ENCODE results near the gene ECPAS.
"Not testable (repeated sequence)": the region's sequence is repeated elsewhere in the genome, so short reads cannot be mapped to it uniquely, and the experiment has no call there.

The ECPAS gene

GRCh38 chr9:111467778-111468367 is 16.3 kb downstream of the ECPAS start:
- DNase-seq (ENCODE audit: low read depth) = no peak

GRCh38 chr9:111463048-111463447 is 21.1 kb downstream of the ECPAS start:
- no peak for DNase-seq (ENCODE audit: low read depth)

GRCh38 chr9:111458139-111459009 is 25.8 kb downstream of the ECPAS start:
- no peak for DNase-seq (ENCODE audit: low read depth)

- no peak for DNase-seq (ENCODE audit: low read depth)
These were observed 27.7 kb downstream of the ECPAS start for GRCh38 chr9:111456529-111456928.

- no peak for DNase-seq (ENCODE audit: low read depth)
These were observed 28.5 kb downstream of the ECPAS start for GRCh38 chr9:111455638-111456037.

GRCh38 chr9:111454751-111455150 is 29.4 kb downstream of the ECPAS start:
- no peak for DNase-seq (ENCODE audit: low read depth)

GRCh38 chr9:111451570-111451969 is 32.6 kb downstream of the ECPAS start:
- no peak for DNase-seq (ENCODE audit: low read depth)

- no peak for DNase-seq (ENCODE audit: low read depth)
These were observed 34.1 kb downstream of the ECPAS start for GRCh38 chr9:111450124-111450523.

GRCh38 chr9:111449705-111450104 is 34.5 kb downstream of the ECPAS start:
- DNase-seq (ENCODE audit: low read depth) = no peak

GRCh38 chr9:111445799-111446198 is 38.4 kb downstream of the ECPAS start:
- DNase-seq (ENCODE audit: low read depth) = not testable (repeated sequence)

GRCh38 chr9:111443454-111443853 is 40.7 kb downstream of the ECPAS start:
- DNase-seq (ENCODE audit: low read depth) = no peak

- no peak for DNase-seq (ENCODE audit: low read depth)
These were observed 41.7 kb downstream of the ECPAS start for GRCh38 chr9:111442360-111443027.

- DNase-seq (ENCODE audit: low read depth) = no peak
These were observed 44.0 kb downstream of the ECPAS start for GRCh38 chr9:111440226-111440625.

GRCh38 chr9:111438541-111439235 is 45.5 kb downstream of the ECPAS start:
- DNase-seq (ENCODE audit: low read depth) = no peak

- DNase-seq (ENCODE audit: low read depth) = no peak
These were observed 47.6 kb downstream of the ECPAS start for GRCh38 chr9:111436571-111436970.

GRCh38 chr9:111433082-111433481 is 51.1 kb downstream of the ECPAS start:
- no peak for DNase-seq (ENCODE audit: low read depth)

- DNase-seq (ENCODE audit: low read depth) = no peak
These were observed 52.5 kb downstream of the ECPAS start for GRCh38 chr9:111431684-111432083.

GRCh38 chr9:111429175-111429574 is 55.0 kb downstream of the ECPAS start:
- no peak for DNase-seq (ENCODE audit: low read depth)

- no peak for DNase-seq (ENCODE audit: low read depth)
These were observed 57.0 kb downstream of the ECPAS start for GRCh38 chr9:111427186-111427585.

- no peak for DNase-seq (ENCODE audit: low read depth)
These were observed 60.8 kb downstream of the ECPAS start for GRCh38 chr9:111423389-111423788.

GRCh38 chr9:111414406-111414805 is 69.8 kb downstream of the ECPAS start:
- DNase-seq (ENCODE audit: low read depth) = no peak

GRCh38 chr9:111413996-111414395 is 70.2 kb downstream of the ECPAS start:
- no peak for DNase-seq (ENCODE audit: low read depth)

All from GM04504 (cell line).